Measurements from ENCODE around the gene TRAF1. TPM values are rescaled to one million over a fixed set of nuclear protein-coding genes. Genes with fewer than 3 reads are reported as not detected.

TRAF1 gene
- total RNA-seq, 1 experiment from 2014 or later, result 0.95 TPM

GRCh38 chr9:120870206-120870605 lies 56.4 kb downstream of the TRAF1 start:
- no peak for DNase-seq (ENCODE audit: low spot score)

GRCh38 chr9:120869726-120870125 lies 56.9 kb downstream of the TRAF1 start:
- no peak for DNase-seq (ENCODE audit: low spot score)

GRCh38 chr9:120869360-120869687 lies 57.3 kb downstream of the TRAF1 start:
- no peak for DNase-seq (ENCODE audit: low spot score)

- peak; percentile 33 for DNase-seq (ENCODE audit: low spot score)
Measured at GRCh38 chr9:120868676-120869359, 57.8 kb downstream of the TRAF1 start.

GRCh38 chr9:120868339-120868675 lies 58.3 kb downstream of the TRAF1 start:
- DNase-seq (ENCODE audit: low spot score), result no peak

- DNase-seq (ENCODE audit: low spot score), result no peak
Measured at GRCh38 chr9:120867676-120868338, 58.8 kb downstream of the TRAF1 start.

GRCh38 chr9:120866651-120867050 lies 59.9 kb downstream of the TRAF1 start:
- DNase-seq (ENCODE audit: low spot score), result no peak

GRCh38 chr9:120865809-120866208 lies 60.8 kb downstream of the TRAF1 start:
- no peak for DNase-seq (ENCODE audit: low spot score)

- DNase-seq (ENCODE audit: low spot score), result no peak
Measured at GRCh38 chr9:120865176-120865575, 61.4 kb downstream of the TRAF1 start.

- no peak for DNase-seq (ENCODE audit: low spot score)
Measured at GRCh38 chr9:120864719-120865118, 61.9 kb downstream of the TRAF1 start.

GRCh38 chr9:120863833-120864232 lies 62.8 kb downstream of the TRAF1 start:
- DNase-seq (ENCODE audit: low spot score), result no peak

- DNase-seq (ENCODE audit: low spot score), result no peak
Measured at GRCh38 chr9:120862452-120862851, 64.1 kb downstream of the TRAF1 start.

- DNase-seq (ENCODE audit: low spot score), result no peak
Measured at GRCh38 chr9:120861935-120862334, 64.7 kb downstream of the TRAF1 start.

GRCh38 chr9:120860083-120860482 lies 66.5 kb downstream of the TRAF1 start:
- no peak for DNase-seq (ENCODE audit: low spot score)

GRCh38 chr9:120859361-120859760 lies 67.2 kb downstream of the TRAF1 start:
- DNase-seq (ENCODE audit: low spot score), result no peak

GRCh38 chr9:120857902-120858301 lies 68.7 kb downstream of the TRAF1 start:
- DNase-seq (ENCODE audit: low spot score), result no peak

- DNase-seq (ENCODE audit: low spot score), result no peak
Measured at GRCh38 chr9:120857481-120857880, 69.1 kb downstream of the TRAF1 start.

- DNase-seq (ENCODE audit: low spot score), result no peak
Measured at GRCh38 chr9:120856700-120857099, 69.9 kb downstream of the TRAF1 start.

GRCh38 chr9:120855827-120856670 lies 70.5 kb downstream of the TRAF1 start:
- no peak for DNase-seq (ENCODE audit: low spot score)

GRCh38 chr9:120854596-120855327 lies 71.8 kb downstream of the TRAF1 start:
- DNase-seq (ENCODE audit: low spot score), result no peak

GRCh38 chr9:120853198-120853597 lies 73.4 kb downstream of the TRAF1 start:
- no peak for DNase-seq (ENCODE audit: low spot score)

Measured in A172 (cell line).